Adrenal gland (tissue), 5 donors: Measurements from ENCODE around the gene ADNP2.

Source experiments
- CTCF ChIP-seq, 6 experiments: fragments of 450-650 bp in 4 of 6; fragments of 200-600 bp in 2 of 6; sonication (generic) in 1 of 6; IDR thresholded peaks; 1 replicate in 5 of 6; 2 replicates in 1 of 6; pipeline versions ENCODE4 v1.5.1 to v1.8.0; 2016 to 2021; ENCODE audit warnings: antibody characterized with exemption in 6 of 6, mild to moderate bottlenecking in 2 of 6, moderate library complexity in 1 of 6
- POLR2A ChIP-seq, 2 donors: fragments of 450-650 bp; IDR thresholded peaks; one replicate each; pipeline ENCODE4 v1.6.1; 2017; ENCODE audit warnings: antibody characterized with exemption in 2 of 2, mild to moderate bottlenecking in 2 of 2, moderate library complexity in 1 of 2
- donor health status: DM: no; HTN: no; CAD: no.

- TF ChIP-seq CTCF (IDR thresholded peaks at IDR 0.05) = peak; percentile 80 to 98 (median 87)
- TF ChIP-seq POLR2A (IDR thresholded peaks at IDR 0.05) = no peak
Measured at GRCh38 chr18:80157708-80158343, 48.8 kb downstream of the ADNP2 start.
